Measurements from ENCODE around the gene ATCAY.

- TF ChIP-seq, protein P1, sequence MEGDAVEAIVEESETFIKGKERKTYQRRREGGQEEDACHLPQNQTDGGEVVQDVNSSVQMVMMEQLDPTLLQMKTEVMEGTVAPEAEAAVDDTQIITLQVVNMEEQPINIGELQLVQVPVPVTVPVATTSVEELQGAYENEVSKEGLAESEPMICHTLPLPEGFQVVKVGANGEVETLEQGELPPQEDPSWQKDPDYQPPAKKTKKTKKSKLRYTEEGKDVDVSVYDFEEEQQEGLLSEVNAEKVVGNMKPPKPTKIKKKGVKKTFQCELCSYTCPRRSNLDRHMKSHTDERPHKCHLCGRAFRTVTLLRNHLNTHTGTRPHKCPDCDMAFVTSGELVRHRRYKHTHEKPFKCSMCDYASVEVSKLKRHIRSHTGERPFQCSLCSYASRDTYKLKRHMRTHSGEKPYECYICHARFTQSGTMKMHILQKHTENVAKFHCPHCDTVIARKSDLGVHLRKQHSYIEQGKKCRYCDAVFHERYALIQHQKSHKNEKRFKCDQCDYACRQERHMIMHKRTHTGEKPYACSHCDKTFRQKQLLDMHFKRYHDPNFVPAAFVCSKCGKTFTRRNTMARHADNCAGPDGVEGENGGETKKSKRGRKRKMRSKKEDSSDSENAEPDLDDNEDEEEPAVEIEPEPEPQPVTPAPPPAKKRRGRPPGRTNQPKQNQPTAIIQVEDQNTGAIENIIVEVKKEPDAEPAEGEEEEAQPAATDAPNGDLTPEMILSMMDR (IDR thresholded peaks at IDR 0.05), result no peak
- no peak for TF ChIP-seq POLR2A (IDR thresholded peaks at IDR 0.05)
Measured at GRCh38 chr19:3893509-3894179, 13.2 kb downstream of the ATCAY start.

Data from testis (tissue), 2 donors.